Measurements from ENCODE around the gene PRDX3.

- TF ChIP-seq CTCF (IDR thresholded peaks at IDR 0.05) = no peak
- no peak for TF ChIP-seq GATA3 (IDR thresholded peaks at IDR 0.05; ENCODE audit: borderline replicate concordance)
- TF ChIP-seq MYC (IDR thresholded peaks at IDR 0.05; ENCODE audit: borderline replicate concordance, low read length) = no peak
- no peak for TF ChIP-seq ZFP36 (IDR thresholded peaks at IDR 0.05; ENCODE audit: borderline replicate concordance, partially characterized antibody)
- TF ChIP-seq SREBF2 (IDR thresholded peaks at IDR 0.05) = no peak
- TF ChIP-seq, protein P1, sequence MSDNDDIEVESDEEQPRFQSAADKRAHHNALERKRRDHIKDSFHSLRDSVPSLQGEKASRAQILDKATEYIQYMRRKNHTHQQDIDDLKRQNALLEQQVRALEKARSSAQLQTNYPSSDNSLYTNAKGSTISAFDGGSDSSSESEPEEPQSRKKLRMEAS (IDR thresholded peaks at IDR 0.05) = no peak
- no peak for TF ChIP-seq NR3C1 (IDR thresholded peaks at IDR 0.05)
- TF ChIP-seq NPAS2 (CRISPR knock-in tag; IDR thresholded peaks at IDR 0.05; ENCODE audit: borderline replicate concordance) = no peak
These were observed 45.9 kb downstream of the PRDX3 start for GRCh38 chr10:119132521-119133345.

Measured in A549 (cell line).